K562 (cell line): ENCODE results near the gene PDZRN4. TPM values are rescaled to one million over a fixed set of nuclear protein-coding genes. Genes with fewer than 3 reads are reported as not detected.

Experiments used
- ATAC-seq: fragments of 200-7000 bp; cut with Tn5 transposase; 3 replicates; pipeline ENCODE4 v1.9.1; 2020; ENCODE audit warnings: moderate library complexity
- BruUV-seq: library from RNA; stranded (reverse); fragments of 400-500 nt; replicated peaks from 2 replicates; lab custom pipeline; 2021; lab: Mats Ljungman, UMichigan
- CTCF ChIA-PET: fragments of 300-600 bp; formaldehyde crosslinking; extraction: SDS; loops from one replicate; lab custom pipeline; 2021; ENCODE audit warnings: low intra/inter-chr PET ratio; lab: Yijun Ruan, JAX
- POLR2A ChIA-PET: fragments of 300-600, 350-650 bp; sonication (Branson Sonifier 250); formaldehyde crosslinking; extraction: SDS; loops from one replicate; lab custom pipeline; 2021; ENCODE audit warnings: antibody characterized with exemption, inconsistent platforms; lab: Yijun Ruan, JAX
- DNase-seq, 4 experiments: peaks; one replicate each; pipeline versions ENCODE4 v3.0.0 to v3.0.0-alpha.2; 2011 to 2018; ENCODE audit warnings: low spot score in 3 of 4, mixed read lengths in 3 of 4; ENCODE audit errors: extremely low read depth in 1 of 4
- FAIRE-seq: peaks from 2 replicates; lab custom pipeline; 2011; peaks lifted over from hg19 to GRCh38; lab: Jason Lieb, UNC
- H2AFZ ChIP-seq: 2 replicates; pipeline ENCODE4 v1.6.0; 2011; ENCODE audit warnings: low read depth, low read length, control low read depth, inconsistent platforms
- H3K27ac ChIP-seq: fragments of 200-600 bp; 3 replicates; pipeline ENCODE4 v1.8.0; 2011; ENCODE audit warnings: low read depth, mild to moderate bottlenecking, control low read depth, inconsistent platforms, low read length, moderate library complexity, mixed read lengths; ENCODE audit errors: extremely low read depth
- H3K27me3 ChIP-seq, 2 experiments: fragments of 300-600 bp in 1 of 2; 2 replicates in 1 of 2; 3 replicates in 1 of 2; pipeline versions ENCODE4 v1.6.0 to v1.8.0; 2011; ENCODE audit warnings: inconsistent platforms in 2 of 2, low read length in 2 of 2, mild to moderate bottlenecking in 1 of 2, mixed read lengths in 1 of 2, moderate library complexity in 1 of 2; ENCODE audit not compliant: control insufficient read depth in 2 of 2, insufficient read depth in 2 of 2
- H3K36me3 ChIP-seq: fragments of 300-600 bp; 3 replicates; pipeline ENCODE4 v1.8.0; 2011; ENCODE audit warnings: mild to moderate bottlenecking, low read length, inconsistent platforms; ENCODE audit not compliant: control insufficient read depth, insufficient read depth
- H3K4me1 ChIP-seq, 2 experiments: fragments of 200-600 bp in 1 of 2; replicated peaks in 1 of 2; 2 replicates in 1 of 2; 3 replicates in 1 of 2; pipeline versions ENCODE4 v1.5.1 to v1.8.0; 2011; ENCODE audit warnings: inconsistent platforms in 2 of 2, low read length in 2 of 2, mild to moderate bottlenecking in 1 of 2, mixed read lengths in 1 of 2, moderate library complexity in 1 of 2; ENCODE audit not compliant: control insufficient read depth in 2 of 2, insufficient read depth in 2 of 2
- H3K4me2 ChIP-seq: 2 replicates; pipeline ENCODE4 v1.6.1; 2011; ENCODE audit warnings: low read length, control low read depth, inconsistent platforms, mixed read lengths; ENCODE audit not compliant: insufficient read depth
- H3K4me3 ChIP-seq: fragments of 200-600 bp; sonication (generic), shearing (Covaris generic); 2 replicates; pipeline ENCODE4 v1.5.1; 2016; ENCODE audit warnings: control low read depth, inconsistent platforms
- H3K79me2 ChIP-seq: fragments of 200-600 bp; 3 replicates; pipeline ENCODE4 v1.8.0; 2011; ENCODE audit warnings: low read length, inconsistent platforms; ENCODE audit not compliant: control insufficient read depth, insufficient read depth
- H3K9ac ChIP-seq, 2 experiments: 2 replicates each; pipeline versions ENCODE4 v1.6.0 to v1.6.1; 2011; ENCODE audit warnings: low read depth in 2 of 2, low read length in 2 of 2, control low read depth in 1 of 2, inconsistent platforms in 1 of 2, mild to moderate bottlenecking in 1 of 2, mixed read lengths in 1 of 2; ENCODE audit not compliant: insufficient read depth in 1 of 2
- H3K9me1 ChIP-seq: one replicate; pipeline ENCODE4 v1.6.0; 2011; ENCODE audit warnings: inconsistent platforms, mild to moderate bottlenecking, low read length, moderate library complexity; ENCODE audit not compliant: control insufficient read depth, insufficient read depth
- H3K9me3 ChIP-seq: replicated peaks from 2 replicates; pipeline ENCODE4 v1.5.1; 2011; ENCODE audit warnings: low read depth, low read length, inconsistent platforms; ENCODE audit not compliant: control insufficient read depth, insufficient read depth
- H4K20me1 ChIP-seq: replicated peaks from 2 replicates; pipeline ENCODE4 v1.6.1; 2011; ENCODE audit warnings: low read length, inconsistent platforms, mixed read lengths; ENCODE audit not compliant: control insufficient read depth, insufficient read depth
- BCL6 ChIP-seq: fragments of 250-450 bp; sonication (Bioruptor Pico); IDR thresholded peaks from 2 replicates; pipeline ENCODE4 v1.4.0; 2020
- MTA2 ChIP-seq: fragments of 450-650 bp; IDR thresholded peaks from 2 replicates; pipeline ENCODE4 v1.6.1; 2016; ENCODE audit warnings: low read depth
- POLR2AphosphoS2 ChIP-seq: IDR thresholded peaks from 2 replicates; pipeline ENCODE4 v1.6.1; 2012; ENCODE audit warnings: low read length, improper control_type of control experiment
- PYGO2 ChIP-seq: fragments of 450-650 bp; IDR thresholded peaks from 2 replicates; pipeline ENCODE4 v1.6.1; 2016; ENCODE audit warnings: mild to moderate bottlenecking, missing genetic modification characterization, moderate library complexity, missing compliant biosample characterization
- ZNF436 ChIP-seq: fragments of 250-450, 450-650 bp; sonication (Bioruptor Pico); formaldehyde crosslinking; IDR thresholded peaks from 2 replicates; pipeline ENCODE4 v1.7.0; 2020; ENCODE audit warnings: mild to moderate bottlenecking
- ZNF507 ChIP-seq: conservative IDR thresholded peaks from 2 replicates; pipeline ENCODE4 v1.6.1; 2017; ENCODE audit warnings: missing genetic modification characterization, missing compliant biosample characterization
- WGBS: fragments of 100-300 bp; shearing (Covaris generic); methylation state at CpG from one replicate; pipeline ENCODE4 v1.1.6; 2016; ENCODE audit warnings: low coverage, mixed read lengths; ENCODE audit not compliant: insufficient coverage; ENCODE audit errors: missing lambda C conversion rate; 5-methylcytosine and 5-hydroxymethylcytosine counted together
- in situ Hi-C: fragments of 300-500 bp; cut with MboI; formaldehyde crosslinking; loops from 4 replicates; pipeline ENCODE4 v1.15.0; 2018; ENCODE audit warnings: inconsistent platforms, mixed read lengths
- intact Hi-C: fragments of 100-400 bp; cut with micrococcal nuclease; formaldehyde crosslinking; loops from 2 replicates; pipeline ENCODE4 v1.14.2; 2022
- polyA plus RNA-seq, 8 experiments: library from polyadenylated mRNA; depleted of rRNA in 4 of 8; stranded (reverse) in 5 of 8; unstranded in 3 of 8; fragments of >200 nt; fragmentation: Nextera tagmentation in 2 of 8; fragmentation: Illumina TruSeq in 1 of 8; extraction: Ambion mirVana in 2 of 8; extraction: Trizol in 1 of 8; gene quantifications; 2 replicates each; pipeline versions ENCODE4 v1.2.1 to v1.2.3, GENCODE V29; 2011 to 2014; ENCODE audit warnings: inconsistent platforms in 1 of 8, missing spikeins in 1 of 8
- total RNA-seq, 7 experiments: library from RNA; depleted of rRNA in 6 of 7; stranded (reverse); fragments of >200 nt in 6 of 7; fragmentation: Illumina TruSeq in 2 of 7; extraction: Trizol in 2 of 7; gene quantifications; 2 replicates each; pipeline versions ENCODE4 v1.2.1 to v1.2.3, GENCODE V29; 2011 to 2021; ENCODE audit warnings: low replicate concordance in 1 of 7
- TF ChIP-seq, protein P1 (sequence below), 3 experiments: fragments of 200-800 bp in 1 of 3; fragments of 250-450 bp in 1 of 3; fragments of 450-650 bp in 1 of 3; sonication (Bioruptor Pico) in 1 of 3; sonication (Bioruptor generic) in 1 of 3; formaldehyde crosslinking in 1 of 3; IDR thresholded peaks; 2 replicates each; pipeline versions ENCODE4 v1.6.1 to v1.8.0; 2016 to 2022; ENCODE audit warnings: mild to moderate bottlenecking in 2 of 3, missing genetic modification characterization in 2 of 3, missing compliant biosample characterization in 1 of 3, moderate library complexity in 1 of 3
- TF ChIP-seq, protein P2 (sequence below): fragments of 200-400 bp; formaldehyde crosslinking; IDR thresholded peaks from 2 replicates; pipeline ENCODE4 v1.6.1; 2017; ENCODE audit warnings: mild to moderate bottlenecking, low read depth, low read length, moderate library complexity

The PDZRN4 gene
- total and polyA plus RNA-seq, 9 of the 15 experiments (the other 6 are each of a cell fraction or from before 2014, with no cell fraction given), result not detected

DNA sequence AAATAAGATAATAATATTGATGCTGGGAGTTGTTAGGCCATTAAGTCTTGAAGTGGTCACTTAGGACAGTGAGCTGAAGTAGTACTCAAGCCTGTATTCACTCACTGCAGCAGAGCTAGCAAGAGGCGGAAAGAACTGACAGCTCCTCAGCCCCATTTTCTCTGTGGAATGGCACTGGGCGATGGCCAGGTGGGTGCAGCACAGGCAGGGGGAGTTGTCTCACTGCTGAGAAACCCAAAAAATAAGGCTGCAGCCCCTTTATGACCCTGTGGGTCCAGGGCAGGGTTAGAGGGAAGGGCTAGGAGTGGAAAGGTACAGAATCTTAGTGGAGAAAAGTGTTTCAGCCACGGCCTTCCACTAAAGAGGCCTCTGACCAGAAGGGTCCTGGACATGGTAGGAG, 35.5 kb downstream of the PDZRN4 start:
- ChIA-PET CTCF (no interaction called here), POLR2A (no interaction called here)
- 0% methylated on average over 3 of the region's 3 CpGs for WGBS
- Histone ChIP-seq H2AFZ (no peak overlapping the region), H3K9me3 (no peaks in the 10 kb centered on the region), H3K4me2 (no peak overlapping the region), H3K27ac (no peak overlapping the region), H4K20me1 (no peaks in the 10 kb centered on the region), H3K4me3 (no peak overlapping the region), H3K4me1 (no peaks in the 10 kb centered on the region), H3K9me1 (no peaks in the 10 kb centered on the region), H3K36me3 (no peaks in the 10 kb centered on the region), H3K27me3 (no peaks in the 10 kb centered on the region), H3K9ac (no peak overlapping the region), H3K79me2 (no peaks in the 10 kb centered on the region)
- FAIRE-seq (no peak), DNase-seq (no peak), ATAC-seq (no peak)
- in situ Hi-C loops (no loop called here), intact Hi-C loops (no loop called here)
- BruUV-seq, result no TSS peak
- TF ChIP-seq POLR2AphosphoS2 (no peak), PYGO2 (tag) (no peak), BCL6 (CRISPR knock-in tag) (no peak), MTA2 (no peak), ZNF436 (CRISPR knock-in tag) (no peak), ZNF507 (tag) (no peak)
- TF ChIP-seq, protein P1, sequence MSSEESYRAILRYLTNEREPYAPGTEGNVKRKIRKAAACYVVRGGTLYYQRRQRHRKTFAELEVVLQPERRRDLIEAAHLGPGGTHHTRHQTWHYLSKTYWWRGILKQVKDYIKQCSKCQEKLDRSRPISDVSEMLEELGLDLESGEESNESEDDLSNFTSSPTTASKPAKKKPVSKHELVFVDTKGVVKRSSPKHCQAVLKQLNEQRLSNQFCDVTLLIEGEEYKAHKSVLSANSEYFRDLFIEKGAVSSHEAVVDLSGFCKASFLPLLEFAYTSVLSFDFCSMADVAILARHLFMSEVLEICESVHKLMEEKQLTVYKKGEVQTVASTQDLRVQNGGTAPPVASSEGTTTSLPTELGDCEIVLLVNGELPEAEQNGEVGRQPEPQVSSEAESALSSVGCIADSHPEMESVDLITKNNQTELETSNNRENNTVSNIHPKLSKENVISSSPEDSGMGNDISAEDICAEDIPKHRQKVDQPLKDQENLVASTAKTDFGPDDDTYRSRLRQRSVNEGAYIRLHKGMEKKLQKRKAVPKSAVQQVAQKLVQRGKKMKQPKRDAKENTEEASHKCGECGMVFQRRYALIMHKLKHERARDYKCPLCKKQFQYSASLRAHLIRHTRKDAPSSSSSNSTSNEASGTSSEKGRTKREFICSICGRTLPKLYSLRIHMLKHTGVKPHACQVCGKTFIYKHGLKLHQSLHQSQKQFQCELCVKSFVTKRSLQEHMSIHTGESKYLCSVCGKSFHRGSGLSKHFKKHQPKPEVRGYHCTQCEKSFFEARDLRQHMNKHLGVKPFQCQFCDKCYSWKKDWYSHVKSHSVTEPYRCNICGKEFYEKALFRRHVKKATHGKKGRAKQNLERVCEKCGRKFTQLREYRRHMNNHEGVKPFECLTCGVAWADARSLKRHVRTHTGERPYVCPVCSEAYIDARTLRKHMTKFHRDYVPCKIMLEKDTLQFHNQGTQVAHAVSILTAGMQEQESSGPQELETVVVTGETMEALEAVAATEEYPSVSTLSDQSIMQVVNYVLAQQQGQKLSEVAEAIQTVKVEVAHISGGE (CRISPR knock-in tag; IDR thresholded peaks at IDR 0.05), result no peak
- TF ChIP-seq, protein P2, sequence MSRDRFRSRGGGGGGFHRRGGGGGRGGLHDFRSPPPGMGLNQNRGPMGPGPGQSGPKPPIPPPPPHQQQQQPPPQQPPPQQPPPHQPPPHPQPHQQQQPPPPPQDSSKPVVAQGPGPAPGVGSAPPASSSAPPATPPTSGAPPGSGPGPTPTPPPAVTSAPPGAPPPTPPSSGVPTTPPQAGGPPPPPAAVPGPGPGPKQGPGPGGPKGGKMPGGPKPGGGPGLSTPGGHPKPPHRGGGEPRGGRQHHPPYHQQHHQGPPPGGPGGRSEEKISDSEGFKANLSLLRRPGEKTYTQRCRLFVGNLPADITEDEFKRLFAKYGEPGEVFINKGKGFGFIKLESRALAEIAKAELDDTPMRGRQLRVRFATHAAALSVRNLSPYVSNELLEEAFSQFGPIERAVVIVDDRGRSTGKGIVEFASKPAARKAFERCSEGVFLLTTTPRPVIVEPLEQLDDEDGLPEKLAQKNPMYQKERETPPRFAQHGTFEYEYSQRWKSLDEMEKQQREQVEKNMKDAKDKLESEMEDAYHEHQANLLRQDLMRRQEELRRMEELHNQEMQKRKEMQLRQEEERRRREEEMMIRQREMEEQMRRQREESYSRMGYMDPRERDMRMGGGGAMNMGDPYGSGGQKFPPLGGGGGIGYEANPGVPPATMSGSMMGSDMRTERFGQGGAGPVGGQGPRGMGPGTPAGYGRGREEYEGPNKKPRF, result no peak
- TF ChIP-seq, all 486 proteins: peak for 0
